Suppressor macrophage treated with lipopolysaccharide for 4 hours (primary cell): ENCODE results near the gene STT3B.

ENCODE experiments used
- DNase-seq: peaks from one replicate; pipeline ENCODE4 v3.0.0-alpha.2; 2020

STT3B gene

GRCh38 chr3:31659246-31659645 is 126.5 kb downstream of the STT3B start:
- DNase-seq = no peak

GRCh38 chr3:31661286-31661685 is 128.6 kb downstream of the STT3B start:
- no peak for DNase-seq

GRCh38 chr3:31661993-31662670 is 129.4 kb downstream of the STT3B start:
- DNase-seq = no peak

- no peak for DNase-seq
Measured at GRCh38 chr3:31664031-31664430, 131.3 kb downstream of the STT3B start.

GRCh38 chr3:31667582-31667981 is 134.9 kb downstream of the STT3B start:
- DNase-seq = no peak

- DNase-seq = peak; percentile 57
Measured at GRCh38 chr3:31668242-31668641, 135.5 kb downstream of the STT3B start.

GRCh38 chr3:31670136-31670535 is 137.4 kb downstream of the STT3B start:
- peak; percentile 88 for DNase-seq

GRCh38 chr3:31670722-31671121 is 138.0 kb downstream of the STT3B start:
- DNase-seq = no peak

GRCh38 chr3:31671451-31671850 is 138.7 kb downstream of the STT3B start:
- DNase-seq = peak; percentile 12

- peak; percentile 58 for DNase-seq
Measured at GRCh38 chr3:31671976-31672375, 139.3 kb downstream of the STT3B start.

GRCh38 chr3:31673950-31674349 is 141.2 kb downstream of the STT3B start:
- no peak for DNase-seq

- no peak for DNase-seq
Measured at GRCh38 chr3:31676556-31676955, 143.8 kb downstream of the STT3B start.

- DNase-seq = no peak
Measured at GRCh38 chr3:31680072-31680870, 147.5 kb downstream of the STT3B start.
